Peyer's patch (tissue), 4 donors: ENCODE results near the gene SCFD2.

ENCODE experiments used
- CTCF ChIP-seq, 6 experiments: fragments of 450-650 bp in 4 of 6; fragments of 200-600 bp in 2 of 6; sonication (generic) in 1 of 6; IDR thresholded peaks; one replicate each; pipeline ENCODE4 v1.5.1; 2017 to 2019; ENCODE audit warnings: antibody characterized with exemption in 6 of 6, mild to moderate bottlenecking in 3 of 6, moderate library complexity in 1 of 6
- POLR2A ChIP-seq, 2 donors: fragments of 450-650 bp; IDR thresholded peaks; one replicate each; pipeline ENCODE4 v1.5.1; 2017; ENCODE audit warnings: antibody characterized with exemption in 2 of 2, mild to moderate bottlenecking in 2 of 2, moderate library complexity in 2 of 2

- TF ChIP-seq CTCF (IDR thresholded peaks at IDR 0.05): no peak
- no peak for TF ChIP-seq POLR2A (IDR thresholded peaks at IDR 0.05)
These were observed 408.6 kb downstream of the SCFD2 start for GRCh38 chr4:52957220-52957686.
